OCI-LY1 (cell line): ENCODE data around the gene MRPS22.

Source experiments
- H2AFZ ChIP-seq: fragments of 200-600 bp; sonication (generic), shearing (Covaris generic); 2 replicates; pipeline ENCODE4 v1.6.0; 2014; ENCODE audit warnings: antibody characterized with exemption, mild to moderate bottlenecking, low read length
- H3F3A ChIP-seq: fragments of 200-600 bp; sonication (generic), shearing (Covaris generic); 2 replicates; pipeline ENCODE4 v1.6.0; 2014; ENCODE audit warnings: mild to moderate bottlenecking, antibody characterized with exemption, low read length, moderate library complexity; ENCODE audit not compliant: insufficient read depth
- H3K27ac ChIP-seq: fragments of 200-600 bp; sonication (generic); 2 replicates; pipeline ENCODE4 v1.5.1; 2014; ENCODE audit warnings: low read length, mixed run types, mild to moderate bottlenecking, low read depth; ENCODE audit not compliant: poor library complexity, severe bottlenecking
- H3K27me3 ChIP-seq: fragments of 200-600 bp; sonication (generic); 2 replicates; pipeline ENCODE4 v1.6.0; 2014; ENCODE audit warnings: antibody characterized with exemption, mild to moderate bottlenecking, low read length, moderate library complexity; ENCODE audit not compliant: insufficient read depth
- H3K36me3 ChIP-seq: fragments of 200-600 bp; sonication (generic); 2 replicates; pipeline ENCODE4 v1.6.1; 2014; ENCODE audit warnings: mild to moderate bottlenecking, antibody characterized with exemption, low read length, moderate library complexity, mixed read lengths; ENCODE audit not compliant: insufficient read depth
- H3K4me1 ChIP-seq: fragments of 200-600 bp; sonication (generic); 2 replicates; pipeline ENCODE4 v1.5.1; 2014; ENCODE audit warnings: mild to moderate bottlenecking, low read length, moderate library complexity; ENCODE audit not compliant: insufficient read depth, severe bottlenecking
- H3K4me2 ChIP-seq: fragments of 200-600 bp; sonication (generic), shearing (Covaris generic); 2 replicates; pipeline ENCODE4 v1.6.1; 2014; ENCODE audit warnings: low read length
- H3K4me3 ChIP-seq: fragments of 200-600 bp; sonication (generic); 2 replicates; pipeline ENCODE4 v1.5.1; 2014; ENCODE audit warnings: low read length, low read depth, mild to moderate bottlenecking, mixed read lengths; ENCODE audit not compliant: poor library complexity, severe bottlenecking
- H3K79me2 ChIP-seq: fragments of 200-600 bp; shearing (Covaris generic); 2 replicates; pipeline ENCODE4 v1.6.1; 2016; ENCODE audit warnings: mixed run types, low read length, mixed read lengths; ENCODE audit not compliant: insufficient read depth
- H3K9ac ChIP-seq: fragments of 200-600 bp; sonication (generic), shearing (Covaris generic); 2 replicates; pipeline ENCODE4 v1.6.1; 2014; ENCODE audit warnings: mild to moderate bottlenecking, low read length, mixed read lengths
- H3K9me2 ChIP-seq: fragments of 200-600 bp; sonication (generic), shearing (Covaris generic); 2 replicates; pipeline ENCODE4 v1.6.1; 2014; ENCODE audit warnings: low read depth, mild to moderate bottlenecking, low read length, mixed read lengths
- H3K9me3 ChIP-seq: fragments of 200-600 bp; shearing (Covaris generic); 2 replicates; pipeline ENCODE4 v1.6.1; 2014; ENCODE audit warnings: low read length, mixed read lengths
- H4K20me1 ChIP-seq: fragments of 200-600 bp; sonication (generic), shearing (Covaris generic); 2 replicates; pipeline ENCODE4 v1.6.0; 2016; ENCODE audit warnings: mild to moderate bottlenecking, low read length; ENCODE audit not compliant: insufficient read depth
- CTCF ChIP-seq: fragments of 200-600 bp; sonication (generic), shearing (Covaris generic); IDR thresholded peaks from 2 replicates; pipeline ENCODE4 v1.5.1; 2017; ENCODE audit warnings: mild to moderate bottlenecking, antibody characterized with exemption, low read length, moderate library complexity, mixed read lengths
- EZH2 ChIP-seq: fragments of 200-600 bp; sonication (generic), shearing (Covaris generic); IDR thresholded peaks from 2 replicates; pipeline ENCODE4 v1.8.0; 2017; ENCODE audit warnings: borderline replicate concordance, mixed run types, mild to moderate bottlenecking, antibody characterized with exemption, low read length, moderate library complexity, mixed read lengths

The MRPS22 gene

GRCh38 chr3:139306078-139306477, 37.7 kb upstream of the MRPS22 start:
- H3K36me3 ChIP-seq = no peaks in the 10 kb centered on the region
- no peak overlapping the region for H2AFZ ChIP-seq
- H3K4me1 ChIP-seq = no peaks in the 10 kb centered on the region
- H3K4me3 ChIP-seq = no peak overlapping the region
- no peaks in the 10 kb centered on the region for H4K20me1 ChIP-seq
- H3F3A ChIP-seq = no peaks in the 10 kb centered on the region
- no peaks in the 10 kb centered on the region for H3K79me2 ChIP-seq
- peaks cover 5% of the 10 kb centered on the region for H3K27me3 ChIP-seq
- no peak overlapping the region for H3K27ac ChIP-seq
- H3K9me3 ChIP-seq = no peaks in the 10 kb centered on the region
- TF ChIP-seq CTCF (no peak), EZH2 (no peak)
- no peak overlapping the region for H3K9ac ChIP-seq
- H3K4me2 ChIP-seq = no peak overlapping the region
- no peaks in the 10 kb centered on the region for H3K9me2 ChIP-seq

- Histone ChIP-seq H3K27ac (no peak overlapping the region), H3K4me1 (no peaks in the 10 kb centered on the region)
These were observed 36.7 kb upstream of the MRPS22 start for GRCh38 chr3:139307072-139307491.

GRCh38 chr3:139307601-139308555, 35.9 kb upstream of the MRPS22 start:
- TF ChIP-seq CTCF (no peak), EZH2 (no peak)
- Histone ChIP-seq H2AFZ (no peak overlapping the region), H3K4me3 (no peak overlapping the region), H3F3A (no peaks in the 10 kb centered on the region), H3K4me2 (no peak overlapping the region), H3K9me3 (no peaks in the 10 kb centered on the region), H3K36me3 (no peaks in the 10 kb centered on the region), H3K27ac (no peak overlapping the region), H3K9me2 (no peaks in the 10 kb centered on the region), H3K79me2 (no peaks in the 10 kb centered on the region), H3K9ac (no peak overlapping the region), H3K4me1 (no peaks in the 10 kb centered on the region), H4K20me1 (no peaks in the 10 kb centered on the region), H3K27me3 (peaks cover 5% of the 10 kb centered on the region)

More at GRCh38 chr3:139307072-139307491, 36.7 kb upstream of the MRPS22 start:
- Histone ChIP-seq H3K9me3 (no peaks in the 10 kb centered on the region), H3K27me3 (peaks cover 5% of the 10 kb centered on the region), H2AFZ (no peak overlapping the region), H3K9ac (no peak overlapping the region), H3K9me2 (no peaks in the 10 kb centered on the region), H3K4me2 (no peak overlapping the region), H3K4me3 (no peak overlapping the region), H3K36me3 (no peaks in the 10 kb centered on the region), H3K79me2 (no peaks in the 10 kb centered on the region), H3F3A (no peaks in the 10 kb centered on the region), H4K20me1 (no peaks in the 10 kb centered on the region)
- TF ChIP-seq CTCF = no peak
- TF ChIP-seq EZH2 = no peak
